HG02870 (cell line): ENCODE data around the gene PRR20C.
"Not testable (repeated sequence)": the region's sequence is repeated elsewhere in the genome, so short reads cannot be mapped to it uniquely, and the experiment has no call there.

ENCODE experiments used
- ATAC-seq: cut with Tn5 transposase; IDR thresholded peaks from one replicate; pipeline ENCODE4 v1.9.1; 2021; ENCODE audit warnings: mild to moderate bottlenecking, moderate library complexity; ENCODE audit not compliant: unreplicated experiment

Gene PRR20C

DNA sequence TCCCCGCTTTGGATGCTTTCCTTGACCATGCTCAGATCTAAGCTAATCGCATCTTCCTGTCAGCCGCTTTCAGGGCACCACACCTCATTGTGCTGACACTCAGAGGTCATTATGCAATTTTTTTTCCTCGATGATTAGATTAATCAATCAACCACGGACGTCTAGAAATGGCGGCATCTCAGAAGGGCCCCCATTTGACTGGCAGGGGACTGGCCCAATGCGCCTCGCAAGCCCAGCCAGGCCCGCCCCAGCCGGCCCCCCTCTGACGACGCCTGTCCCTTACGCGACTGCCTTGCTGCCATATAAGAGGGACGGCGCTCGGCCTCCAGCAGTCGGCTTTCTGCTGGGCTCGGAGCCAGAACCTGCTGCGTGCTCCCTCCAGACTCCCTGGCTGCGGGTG, at the start of gene PRR20C:
Gene PRR20C (plus strand): TSS at position 301 of the 400 bp plus-strand sequence. CDS start 387 bp downstream, outside the sequence.
- not testable (repeated sequence) for ATAC-seq

DNA sequence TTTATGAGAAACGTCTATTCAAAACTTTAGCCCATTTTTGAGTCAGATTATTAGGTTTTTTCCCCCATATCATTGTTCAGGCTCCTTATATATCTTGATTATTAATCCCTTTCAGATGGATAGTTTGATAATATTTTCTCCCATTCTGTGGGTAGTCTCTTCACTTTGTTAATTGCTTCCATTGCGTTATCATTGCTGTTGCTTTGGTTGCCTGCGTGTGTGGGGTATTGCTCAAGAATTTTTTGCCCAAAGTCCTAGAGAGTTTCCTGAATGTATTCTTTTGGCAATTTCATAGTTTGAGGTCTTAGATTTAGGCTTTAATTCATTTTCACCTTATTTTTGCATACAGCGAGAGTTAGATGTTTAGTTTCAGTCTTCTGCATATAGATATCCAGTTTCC, 38.9 kb upstream of the PRR20C start:
- no peak for ATAC-seq

DNA sequence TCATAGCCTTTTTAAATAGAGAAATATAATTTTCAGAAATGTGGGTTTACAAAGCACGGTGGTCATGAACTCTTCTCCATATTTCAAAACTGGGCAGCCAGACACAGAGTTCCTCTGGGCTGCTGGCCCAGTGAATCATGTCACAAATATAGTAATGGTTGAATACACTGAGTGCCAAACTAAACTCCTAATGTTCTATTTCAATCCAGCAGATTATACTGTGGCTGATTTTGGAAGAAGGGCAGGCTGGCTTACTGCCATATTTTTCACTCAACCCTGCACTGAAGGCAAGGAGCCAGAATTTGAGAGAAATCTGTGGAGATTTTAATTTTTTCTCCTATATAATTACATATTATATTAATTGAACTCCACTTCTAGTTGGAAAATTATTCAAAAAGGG, 30.2 kb upstream of the PRR20C start:
- no peak for ATAC-seq

DNA sequence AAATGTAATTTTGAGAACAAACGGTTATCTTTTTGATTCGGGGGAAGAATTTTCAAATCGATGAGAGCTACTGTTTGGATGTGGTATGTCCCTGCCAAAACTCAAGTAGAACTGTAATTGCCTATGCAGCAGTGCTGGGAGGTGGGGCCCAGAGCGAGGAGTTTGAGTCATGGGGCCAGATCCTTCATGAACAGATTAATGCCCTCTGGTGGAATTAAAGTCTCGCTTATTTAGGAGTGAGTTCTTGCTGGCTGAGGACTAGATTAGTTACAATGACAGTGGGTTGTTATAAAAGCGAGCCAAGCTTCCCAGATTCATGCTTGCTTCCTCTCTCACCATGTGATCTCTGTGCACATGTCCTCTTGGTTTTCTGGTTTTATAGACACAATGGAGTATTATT, 25.0 kb upstream of the PRR20C start:
- no peak for ATAC-seq

- ATAC-seq, result no peak
Observed at GRCh38 chr13:57136093-57136492, 17.8 kb upstream of the PRR20C start.

DNA sequence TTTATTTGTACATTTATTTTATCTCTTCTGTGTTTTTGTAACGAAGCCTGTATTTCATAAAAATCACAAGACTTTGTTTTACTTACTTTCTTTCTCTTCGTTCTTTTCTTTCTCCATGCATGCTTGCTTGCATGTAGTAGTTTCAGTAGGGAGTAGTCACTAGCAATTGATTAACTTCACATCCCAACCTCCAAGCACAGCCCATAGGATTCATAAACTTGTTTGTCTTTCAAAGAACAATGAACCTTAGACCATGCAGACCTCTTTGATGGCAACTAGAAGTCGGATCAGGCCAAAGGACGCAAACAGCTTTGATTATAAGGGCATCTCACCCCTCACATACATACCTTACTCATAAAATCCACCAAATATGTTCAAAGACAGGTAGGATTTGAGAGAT, 16.3 kb upstream of the PRR20C start:
- ATAC-seq, result no peak

GRCh38 chr13:57138988-57139387, 14.9 kb upstream of the PRR20C start:
- ATAC-seq, result no peak

GRCh38 chr13:57139781-57140180, 14.1 kb upstream of the PRR20C start:
- not testable (repeated sequence) for ATAC-seq

GRCh38 chr13:57140235-57140968, 13.5 kb upstream of the PRR20C start, which contains the start of gene PRR20A:
Gene PRR20A (plus strand): TSS chr13:57140918. CDS start chr13:57141305, 387 bp downstream.
- not testable (repeated sequence) for ATAC-seq

DNA sequence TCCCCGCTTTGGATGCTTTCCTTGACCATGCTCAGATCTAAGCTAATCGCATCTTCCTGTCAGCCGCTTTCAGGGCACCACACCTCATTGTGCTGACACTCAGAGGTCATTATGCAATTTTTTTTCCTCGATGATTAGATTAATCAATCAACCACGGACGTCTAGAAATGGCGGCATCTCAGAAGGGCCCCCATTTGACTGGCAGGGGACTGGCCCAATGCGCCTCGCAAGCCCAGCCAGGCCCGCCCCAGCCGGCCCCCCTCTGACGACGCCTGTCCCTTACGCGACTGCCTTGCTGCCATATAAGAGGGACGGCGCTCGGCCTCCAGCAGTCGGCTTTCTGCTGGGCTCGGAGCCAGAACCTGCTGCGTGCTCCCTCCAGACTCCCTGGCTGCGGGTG, 6.7 kb upstream of the PRR20C start, which contains the start of gene PRR20B:
Gene PRR20B (plus strand): TSS at position 301 of the 400 bp plus-strand sequence. CDS start 387 bp downstream, outside the sequence.
- ATAC-seq, result not testable (repeated sequence)

DNA sequence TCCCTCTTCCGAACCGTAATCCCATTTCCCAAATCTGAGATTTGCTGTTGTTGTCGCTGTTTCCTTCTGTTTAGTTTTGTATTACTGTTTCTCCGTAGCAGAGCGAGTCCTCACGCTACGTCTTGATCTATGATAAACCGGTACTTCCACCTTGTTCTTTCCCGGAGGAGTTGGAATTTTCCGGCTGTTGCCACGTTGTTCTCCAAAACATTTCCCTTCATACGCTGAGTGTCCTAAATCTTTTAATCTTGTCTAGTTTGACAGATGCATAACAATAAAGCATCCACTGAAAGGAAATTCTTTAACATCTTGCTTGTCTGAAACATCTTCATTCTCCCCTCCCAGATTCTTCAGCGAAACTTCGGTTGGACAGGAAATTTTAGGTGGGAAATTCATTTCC, 5.8 kb upstream of the PRR20C start:
- ATAC-seq, result not testable (repeated sequence)

DNA sequence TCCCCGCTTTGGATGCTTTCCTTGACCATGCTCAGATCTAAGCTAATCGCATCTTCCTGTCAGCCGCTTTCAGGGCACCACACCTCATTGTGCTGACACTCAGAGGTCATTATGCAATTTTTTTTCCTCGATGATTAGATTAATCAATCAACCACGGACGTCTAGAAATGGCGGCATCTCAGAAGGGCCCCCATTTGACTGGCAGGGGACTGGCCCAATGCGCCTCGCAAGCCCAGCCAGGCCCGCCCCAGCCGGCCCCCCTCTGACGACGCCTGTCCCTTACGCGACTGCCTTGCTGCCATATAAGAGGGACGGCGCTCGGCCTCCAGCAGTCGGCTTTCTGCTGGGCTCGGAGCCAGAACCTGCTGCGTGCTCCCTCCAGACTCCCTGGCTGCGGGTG, 6.5 kb downstream of the PRR20C start, which contains the start of gene PRR20D:
Gene PRR20D (plus strand): TSS at position 301 of the 400 bp plus-strand sequence. CDS start 387 bp downstream, outside the sequence.
- not testable (repeated sequence) for ATAC-seq

DNA sequence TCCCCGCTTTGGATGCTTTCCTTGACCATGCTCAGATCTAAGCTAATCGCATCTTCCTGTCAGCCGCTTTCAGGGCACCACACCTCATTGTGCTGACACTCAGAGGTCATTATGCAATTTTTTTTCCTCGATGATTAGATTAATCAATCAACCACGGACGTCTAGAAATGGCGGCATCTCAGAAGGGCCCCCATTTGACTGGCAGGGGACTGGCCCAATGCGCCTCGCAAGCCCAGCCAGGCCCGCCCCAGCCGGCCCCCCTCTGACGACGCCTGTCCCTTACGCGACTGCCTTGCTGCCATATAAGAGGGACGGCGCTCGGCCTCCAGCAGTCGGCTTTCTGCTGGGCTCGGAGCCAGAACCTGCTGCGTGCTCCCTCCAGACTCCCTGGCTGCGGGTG, 13.0 kb downstream of the PRR20C start, which contains the start of gene PRR20E:
Gene PRR20E (plus strand): TSS at position 301 of the 400 bp plus-strand sequence. CDS start 387 bp downstream, outside the sequence.
- not testable (repeated sequence) for ATAC-seq

DNA sequence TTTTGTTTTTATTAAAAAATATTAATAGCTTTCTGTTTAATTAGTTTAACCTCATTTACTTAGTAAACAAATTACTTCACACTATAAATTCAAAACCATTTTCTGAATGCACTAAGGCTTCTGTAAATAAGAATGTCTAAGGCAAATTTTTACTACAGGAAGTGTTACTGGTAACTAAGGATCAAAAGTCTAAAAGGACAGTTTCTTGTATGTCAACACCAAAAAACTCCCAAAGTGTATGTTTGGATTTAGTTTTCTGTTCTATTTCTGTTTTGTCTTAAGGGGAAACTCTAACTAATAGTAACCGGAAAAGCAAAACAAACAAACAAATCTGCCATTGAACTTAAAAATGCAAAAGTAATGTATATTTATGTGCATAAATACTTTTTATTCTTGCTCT, 37.8 kb downstream of the PRR20C start:
- no peak for ATAC-seq
